ENCODE results near the gene SPATS1. TPM values are rescaled to one million over a fixed set of nuclear protein-coding genes. Genes with fewer than 3 reads are reported as not detected.

Gene SPATS1
- total and polyA plus RNA-seq, 2 of the 4 experiments (the other 2 are of a cell fraction), result not detected

GRCh38 chr6:44333273-44333919 lies 9.1 kb upstream of the SPATS1 start:
- 75% methylated on average over 4 of the region's 11 CpGs; no CpG with 5 or more reads in 1 of the 2 experiments for whole genome bisulfite sequencing, 2 experiments (ENCODE audit: extremely low coverage in 2 of 2, insufficient read length in 1 of 2)
- Histone ChIP-seq H2AK5ac (ENCODE audit: low read depth, low read length) (no peak overlapping the region), H3K4me3 (ENCODE audit: insufficient read depth, low read depth, low read length) (no peak overlapping the region), H3K9me1 (ENCODE audit: insufficient read depth, low read length) (no peaks in the 10 kb centered on the region), H3K4me1 (ENCODE audit: control insufficient read depth, insufficient read depth, low read length) (no peaks in the 10 kb centered on the region), H3K27me3 (ENCODE audit: control insufficient read depth, insufficient read depth, low read length) (peaks cover 64% of the 10 kb centered on the region), H2BK5ac (ENCODE audit: low read depth, low read length, poor library complexity, severe bottlenecking) (no peak overlapping the region), H3K9ac (ENCODE audit: low read depth, low read length) (no peak overlapping the region), H4K5ac (ENCODE audit: low read depth, low read length) (no peak overlapping the region), H3K9me3 (ENCODE audit: control insufficient read depth, insufficient read depth, low read length) (no peaks in the 10 kb centered on the region), H2AK9ac (replicated peaks; ENCODE audit: low read depth, low read length, poor library complexity) (no peak overlapping the region), H3K14ac (replicated peaks; ENCODE audit: low read depth, low read length) (no peak overlapping the region), H4K91ac (ENCODE audit: insufficient read depth, low read depth, low read length) (no peak overlapping the region), H2AFZ (replicated peaks; ENCODE audit: low read length, poor library complexity) (no peak overlapping the region), H2BK20ac (ENCODE audit: low read depth, low read length) (no peak overlapping the region), H3K4me2 (ENCODE audit: low read depth, low read length) (no peak overlapping the region), H3K36me3 (ENCODE audit: control insufficient read depth, insufficient read depth, low read length) (no peaks in the 10 kb centered on the region), H2BK120ac (ENCODE audit: low read depth, low read length) (no peak overlapping the region), H3K79me1 (ENCODE audit: low read depth in 1 of 2, low read length in 2 of 2) (no peaks in the 10 kb centered on the region), H4K20me1 (ENCODE audit: insufficient read depth, low read length) (no peaks in the 10 kb centered on the region), H3K27ac (ENCODE audit: insufficient read depth, low read length) (no peak overlapping the region), H4K8ac (ENCODE audit: low read depth in 2 of 2, low read length in 2 of 2) (no peak overlapping the region), H3K18ac (ENCODE audit: low read depth, low read length) (no peak overlapping the region), H3K23ac (ENCODE audit: low read depth, low read length) (no peak overlapping the region), H3K4ac (ENCODE audit: low read depth, low read length) (no peak overlapping the region), H3K56ac (ENCODE audit: extremely low read depth, insufficient read depth, low read length) (no peak overlapping the region), H2BK15ac (ENCODE audit: low read depth, low read length) (no peak overlapping the region)
- CTCF ChIA-PET, result interaction anchor here (0.6 to 1.0 kb wide), 3 partner anchors 20 to 65 kb away, joined by 3 to 5 read pairs (median 3); partner anchors contain the start of genes AARS2 and TMEM151B
- intact Hi-C loops (cut with micrococcal nuclease) (no loop called here), in situ Hi-C loops (cut with MboI; ENCODE audit: low sequenced_read_pairs) (loop anchor here (10.0 kb wide), 1 partner anchor 169 kb away; no protein-coding TSS in a partner anchor), dilution Hi-C loops (cut with HindIII; ENCODE audit: low sequenced_read_pairs, unreplicated experiment) (no loop called here)
- TF ChIP-seq SMC3 (IDR thresholded peaks at IDR 0.05; ENCODE audit: low read depth, low read length) (no peak), CTCF (conservative IDR thresholded peaks at IDR 0.05; ENCODE audit: low read depth, low read length) (no peak), MAFK (IDR thresholded peaks at IDR 0.05; ENCODE audit: low read depth, low read length) (no peak)
- no peak for ATAC-seq (ENCODE audit: low read depth)
- no peak for DNase-seq
- no TSS peak for BruUV-seq (replicated peaks)
- POLR2A ChIA-PET (ENCODE audit: unreplicated experiment), result no interaction called here
